Measurements from ENCODE around the gene RBBP8. TPM values are rescaled to one million over a fixed set of nuclear protein-coding genes. Genes with fewer than 3 reads are reported as not detected.

The RBBP8 gene
- total RNA-seq, 2 donors from 2014 or later: 24.4 to 29.5 TPM

GRCh38 chr18:22933966-22934423, 867 bp downstream of the RBBP8 start:
- Histone ChIP-seq H3K36me3 (no peaks in the 10 kb centered on the region), H3K27me3 (no peaks in the 10 kb centered on the region), H3K4me1 (no peaks in the 10 kb centered on the region), H3K9me3 (no peaks in the 10 kb centered on the region), H3K27ac (peak overlapping the region; percentile 82), H3K9ac (ENCODE audit: low read depth in 2 of 2, low read length in 2 of 2) (peak overlapping the region; percentile 88 to 93), H3K4me3 (peak overlapping the region; percentile 54)
- no peak for DNase-seq
- intact Hi-C loops (cut with DNase I): loop anchor here (5.0 kb wide), 1 partner anchor 48 kb away; no protein-coding TSS in a partner anchor
- TF ChIP-seq CTCF (IDR thresholded peaks at IDR 0.05): no peak

- no peak for DNase-seq
- intact Hi-C loops (cut with DNase I): loop anchor here (5.0 kb wide), 1 partner anchor 48 kb away; no protein-coding TSS in a partner anchor
- no peak overlapping the region for H3K9ac ChIP-seq (ENCODE audit: low read depth in 2 of 2, low read length in 2 of 2)
- no peaks in the 10 kb centered on the region for H3K4me1 ChIP-seq
- H3K27ac ChIP-seq: no peak overlapping the region
- no peaks in the 10 kb centered on the region for H3K9me3 ChIP-seq
- no peak overlapping the region for H3K4me3 ChIP-seq
- H3K36me3 ChIP-seq: no peaks in the 10 kb centered on the region
- H3K27me3 ChIP-seq: no peaks in the 10 kb centered on the region
- TF ChIP-seq CTCF (IDR thresholded peaks at IDR 0.05): no peak
These were observed 1.7 kb downstream of the RBBP8 start for GRCh38 chr18:22934789-22935188.

- no peaks in the 10 kb centered on the region for H3K27me3 ChIP-seq
- DNase-seq: no peak
- intact Hi-C loops (cut with DNase I): no loop called here
- H3K36me3 ChIP-seq: no peaks in the 10 kb centered on the region
- H3K9ac ChIP-seq (ENCODE audit: low read depth in 2 of 2, low read length in 2 of 2): no peak overlapping the region
- no peaks in the 10 kb centered on the region for H3K9me3 ChIP-seq
- H3K4me1 ChIP-seq: no peaks in the 10 kb centered on the region
- no peak overlapping the region for H3K27ac ChIP-seq
- no peak for TF ChIP-seq CTCF (IDR thresholded peaks at IDR 0.05)
- no peak overlapping the region for H3K4me3 ChIP-seq
These were observed 2.3 kb downstream of the RBBP8 start for GRCh38 chr18:22935431-22935830.

- DNase-seq: no peak
- no peak overlapping the region for H3K27ac ChIP-seq
- no peak overlapping the region for H3K9ac ChIP-seq (ENCODE audit: low read depth in 2 of 2, low read length in 2 of 2)
- H3K4me1 ChIP-seq: no peaks in the 10 kb centered on the region
- no peaks in the 10 kb centered on the region for H3K36me3 ChIP-seq
- intact Hi-C loops (cut with DNase I): no loop called here
- no peaks in the 10 kb centered on the region for H3K27me3 ChIP-seq
- no peaks in the 10 kb centered on the region for H3K9me3 ChIP-seq
- no peak for TF ChIP-seq CTCF (IDR thresholded peaks at IDR 0.05)
- no peak overlapping the region for H3K4me3 ChIP-seq
These were observed 3.4 kb downstream of the RBBP8 start for GRCh38 chr18:22936515-22936914.

GRCh38 chr18:22939649-22940048, 6.5 kb downstream of the RBBP8 start:
- no peak overlapping the region for H3K27ac ChIP-seq
- H3K27me3 ChIP-seq: no peaks in the 10 kb centered on the region
- TF ChIP-seq CTCF (IDR thresholded peaks at IDR 0.05): no peak
- no peaks in the 10 kb centered on the region for H3K36me3 ChIP-seq
- no peak overlapping the region for H3K4me3 ChIP-seq
- H3K9ac ChIP-seq (ENCODE audit: low read depth in 2 of 2, low read length in 2 of 2): no peak overlapping the region
- intact Hi-C loops (cut with DNase I): no loop called here
- no peaks in the 10 kb centered on the region for H3K4me1 ChIP-seq
- no peaks in the 10 kb centered on the region for H3K9me3 ChIP-seq
- DNase-seq: no peak
